GM12874 (cell line): ENCODE results near the gene KIF27.

ENCODE experiments used
- TF ChIP-seq, protein P1 (sequence below): IDR thresholded peaks from 2 replicates; pipeline ENCODE4 v1.5.1; 2011; ENCODE audit warnings: low read depth, mild to moderate bottlenecking, control low read depth, low read length, moderate library complexity; ENCODE audit not compliant: insufficient read depth

KIF27 gene

DNA sequence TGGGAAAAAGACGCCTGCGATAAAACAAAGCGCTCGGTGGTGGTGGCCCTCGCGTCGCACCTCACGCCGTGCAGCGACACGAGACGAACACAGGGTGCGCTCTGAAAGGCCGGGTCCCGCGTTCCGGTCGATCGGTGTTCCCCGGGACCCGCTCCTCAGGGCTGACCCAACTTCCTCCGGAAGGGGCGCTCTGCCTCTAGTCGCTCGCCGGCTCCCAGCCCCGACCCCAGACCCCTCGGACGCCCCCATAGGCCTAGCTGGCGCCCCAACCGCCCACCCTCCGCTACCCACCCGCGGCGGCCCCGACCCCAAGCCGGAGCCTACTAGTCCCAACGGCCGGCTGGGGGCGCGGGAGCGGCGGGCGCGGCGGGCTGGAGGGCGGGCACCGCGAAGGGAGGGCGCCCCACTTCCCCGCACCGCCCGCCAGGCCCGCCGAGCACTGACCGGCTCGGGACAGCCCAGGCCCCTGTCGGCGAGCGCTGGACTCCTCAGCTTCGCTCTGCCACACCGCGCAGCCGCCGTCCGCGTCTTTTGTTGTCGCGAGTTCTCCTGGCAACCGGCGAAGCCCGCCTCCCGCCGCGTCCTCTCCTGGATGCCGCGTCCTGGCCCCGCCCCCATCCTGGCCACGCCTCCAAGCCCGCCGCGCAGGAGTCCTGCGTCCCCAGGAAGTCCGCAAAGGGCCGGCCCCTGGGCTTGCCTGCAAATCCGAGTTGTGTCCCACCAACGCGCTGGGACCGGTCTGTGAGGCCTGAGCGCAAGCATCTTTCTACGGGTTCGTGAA is at the start of gene KIF27:
TSS of gene KIF27 (minus strand) at position 506 of the 781 bp plus-strand sequence. CDS start 5,841 bp downstream, outside the sequence.
- TF ChIP-seq, protein P1, sequence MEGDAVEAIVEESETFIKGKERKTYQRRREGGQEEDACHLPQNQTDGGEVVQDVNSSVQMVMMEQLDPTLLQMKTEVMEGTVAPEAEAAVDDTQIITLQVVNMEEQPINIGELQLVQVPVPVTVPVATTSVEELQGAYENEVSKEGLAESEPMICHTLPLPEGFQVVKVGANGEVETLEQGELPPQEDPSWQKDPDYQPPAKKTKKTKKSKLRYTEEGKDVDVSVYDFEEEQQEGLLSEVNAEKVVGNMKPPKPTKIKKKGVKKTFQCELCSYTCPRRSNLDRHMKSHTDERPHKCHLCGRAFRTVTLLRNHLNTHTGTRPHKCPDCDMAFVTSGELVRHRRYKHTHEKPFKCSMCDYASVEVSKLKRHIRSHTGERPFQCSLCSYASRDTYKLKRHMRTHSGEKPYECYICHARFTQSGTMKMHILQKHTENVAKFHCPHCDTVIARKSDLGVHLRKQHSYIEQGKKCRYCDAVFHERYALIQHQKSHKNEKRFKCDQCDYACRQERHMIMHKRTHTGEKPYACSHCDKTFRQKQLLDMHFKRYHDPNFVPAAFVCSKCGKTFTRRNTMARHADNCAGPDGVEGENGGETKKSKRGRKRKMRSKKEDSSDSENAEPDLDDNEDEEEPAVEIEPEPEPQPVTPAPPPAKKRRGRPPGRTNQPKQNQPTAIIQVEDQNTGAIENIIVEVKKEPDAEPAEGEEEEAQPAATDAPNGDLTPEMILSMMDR: peak; percentile 54

- TF ChIP-seq, protein P1: no peak
These were observed 48.4 kb upstream of the KIF27 start for GRCh38 chr9:83969602-83970001.

- TF ChIP-seq, protein P1: no peak
These were observed 45.8 kb upstream of the KIF27 start for GRCh38 chr9:83967073-83967472.

DNA sequence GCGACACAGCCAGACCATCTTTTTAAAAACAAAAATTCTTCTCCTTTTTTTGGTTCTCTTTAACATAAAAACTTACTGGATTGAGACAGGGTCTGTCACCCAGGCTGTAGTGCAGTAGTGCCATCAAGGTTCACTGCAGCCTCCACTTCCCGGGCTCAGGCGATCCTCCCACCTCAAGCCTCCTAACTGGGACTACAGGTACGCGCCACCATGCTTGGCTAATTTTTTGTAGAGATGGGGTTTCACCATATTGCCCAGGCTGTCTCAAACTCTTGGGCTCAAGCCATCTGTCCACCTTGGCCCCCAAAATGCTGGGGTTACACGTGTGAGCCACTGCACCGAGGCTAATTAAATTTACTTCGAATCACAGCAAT is 45.0 kb upstream of the KIF27 start:
- TF ChIP-seq, protein P1: no peak

DNA sequence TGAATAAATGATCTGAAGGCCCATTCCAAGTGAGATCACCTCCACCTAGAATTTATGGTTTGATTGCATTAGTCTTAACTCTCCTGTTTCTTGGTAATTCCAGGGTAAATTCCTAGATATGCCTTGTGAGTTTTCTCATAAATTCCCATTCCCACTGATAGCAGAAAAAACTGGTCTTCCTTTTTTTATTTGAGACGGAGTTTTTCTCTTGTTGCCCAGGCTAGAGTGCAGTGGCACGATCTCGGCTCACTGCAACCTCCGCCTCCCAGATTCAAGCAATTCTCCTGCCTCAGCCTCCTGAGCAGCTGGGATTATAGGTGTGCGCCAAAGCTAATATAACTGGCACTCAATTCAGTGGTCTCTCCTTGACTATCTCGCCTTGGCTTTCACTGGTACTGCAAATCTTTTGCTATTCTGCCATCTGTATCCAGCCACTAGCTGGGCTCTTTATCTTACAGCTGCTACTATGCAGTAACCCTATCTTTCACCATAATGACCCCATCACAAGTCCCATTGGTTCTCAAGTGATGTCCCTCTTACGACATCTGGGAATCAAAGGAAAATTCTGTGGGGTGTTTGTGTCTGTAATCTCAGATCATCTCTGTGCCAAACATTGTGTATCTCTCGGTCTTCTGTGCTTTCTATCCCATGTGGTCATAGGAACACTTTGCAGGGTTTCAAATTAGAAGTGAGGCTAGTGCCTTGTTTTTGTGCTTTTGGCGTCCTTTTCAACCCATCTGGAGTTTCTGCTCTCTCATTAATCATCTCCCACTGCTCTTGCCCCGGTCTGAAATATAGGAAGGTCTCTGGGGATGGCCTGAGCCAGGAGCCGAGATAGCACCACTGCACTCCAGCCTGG is 44.3 kb upstream of the KIF27 start:
- TF ChIP-seq, protein P1: no peak

DNA sequence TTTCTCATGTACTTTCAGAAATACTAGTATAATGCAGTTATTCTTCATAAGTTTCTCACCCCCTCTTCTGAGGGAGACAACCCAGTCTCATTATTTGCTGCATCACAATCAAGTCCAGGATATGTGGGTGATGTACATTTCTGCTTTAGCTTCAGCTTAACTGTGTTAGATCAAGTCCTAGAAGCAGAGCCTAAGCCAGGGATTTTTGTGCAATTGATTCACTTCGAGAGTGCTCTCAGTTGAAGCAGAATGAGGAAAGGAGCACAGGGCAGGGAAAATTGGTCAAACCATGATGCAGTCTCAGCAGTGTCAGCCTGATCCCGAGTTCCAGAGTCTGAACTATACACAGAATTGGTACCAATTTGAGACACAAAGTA is 43.7 kb upstream of the KIF27 start:
- TF ChIP-seq, protein P1: no peak

GRCh38 chr9:83962165-83962564 is 40.9 kb upstream of the KIF27 start:
- TF ChIP-seq, protein P1: no peak
